ENCODE measurements around the gene GAPDHS. TPM values are rescaled to one million over a fixed set of nuclear protein-coding genes. Genes with fewer than 3 reads are reported as not detected.

The GAPDHS gene
- total and polyA plus RNA-seq, 2 of the 13 experiments (the other 11 are each of a cell fraction or from before 2014, with no cell fraction given), result not detected

DNA sequence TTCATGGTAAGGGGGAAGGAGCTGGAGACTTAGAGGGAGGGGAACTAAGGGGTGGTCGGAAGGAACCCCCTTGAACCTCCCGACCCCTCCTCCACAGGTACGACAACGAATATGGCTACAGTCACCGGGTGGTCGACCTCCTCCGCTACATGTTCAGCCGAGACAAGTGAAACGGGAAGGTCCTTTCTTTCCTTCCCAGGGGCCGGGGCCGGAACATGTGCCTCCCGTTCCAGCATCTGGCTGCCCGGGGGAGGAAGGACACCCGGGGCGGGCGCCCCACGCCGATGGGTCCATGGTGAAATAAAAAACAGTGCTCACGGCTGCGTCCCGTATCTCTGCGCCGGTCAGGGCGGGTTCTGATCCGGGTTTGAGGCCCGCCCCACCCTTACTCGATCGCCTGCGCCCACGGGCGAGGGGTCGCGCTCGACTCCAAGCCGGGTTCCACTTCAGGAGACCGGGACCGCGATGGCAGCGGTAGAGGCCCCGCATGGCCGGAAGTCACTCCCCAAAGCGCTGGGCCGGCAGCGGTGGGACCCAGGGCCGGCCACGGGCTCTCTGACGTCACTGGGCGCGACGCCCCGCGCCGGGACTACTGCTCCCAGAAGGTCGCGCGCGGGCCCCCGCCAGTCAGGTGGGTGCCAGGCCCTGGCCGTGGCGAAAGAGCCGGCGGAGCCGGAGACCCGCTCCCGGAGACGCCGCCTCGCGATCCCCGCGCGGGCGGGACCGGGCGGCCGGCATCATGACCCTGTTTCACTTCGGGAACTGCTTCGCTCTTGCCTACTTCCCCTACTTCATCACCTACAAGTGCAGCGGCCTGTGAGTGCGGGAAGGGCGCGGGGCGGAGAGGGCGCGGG lies 12.0 kb downstream of the GAPDHS start, which contains the start of gene TMEM147 (continued):
- TF ChIP-seq, protein P1, sequence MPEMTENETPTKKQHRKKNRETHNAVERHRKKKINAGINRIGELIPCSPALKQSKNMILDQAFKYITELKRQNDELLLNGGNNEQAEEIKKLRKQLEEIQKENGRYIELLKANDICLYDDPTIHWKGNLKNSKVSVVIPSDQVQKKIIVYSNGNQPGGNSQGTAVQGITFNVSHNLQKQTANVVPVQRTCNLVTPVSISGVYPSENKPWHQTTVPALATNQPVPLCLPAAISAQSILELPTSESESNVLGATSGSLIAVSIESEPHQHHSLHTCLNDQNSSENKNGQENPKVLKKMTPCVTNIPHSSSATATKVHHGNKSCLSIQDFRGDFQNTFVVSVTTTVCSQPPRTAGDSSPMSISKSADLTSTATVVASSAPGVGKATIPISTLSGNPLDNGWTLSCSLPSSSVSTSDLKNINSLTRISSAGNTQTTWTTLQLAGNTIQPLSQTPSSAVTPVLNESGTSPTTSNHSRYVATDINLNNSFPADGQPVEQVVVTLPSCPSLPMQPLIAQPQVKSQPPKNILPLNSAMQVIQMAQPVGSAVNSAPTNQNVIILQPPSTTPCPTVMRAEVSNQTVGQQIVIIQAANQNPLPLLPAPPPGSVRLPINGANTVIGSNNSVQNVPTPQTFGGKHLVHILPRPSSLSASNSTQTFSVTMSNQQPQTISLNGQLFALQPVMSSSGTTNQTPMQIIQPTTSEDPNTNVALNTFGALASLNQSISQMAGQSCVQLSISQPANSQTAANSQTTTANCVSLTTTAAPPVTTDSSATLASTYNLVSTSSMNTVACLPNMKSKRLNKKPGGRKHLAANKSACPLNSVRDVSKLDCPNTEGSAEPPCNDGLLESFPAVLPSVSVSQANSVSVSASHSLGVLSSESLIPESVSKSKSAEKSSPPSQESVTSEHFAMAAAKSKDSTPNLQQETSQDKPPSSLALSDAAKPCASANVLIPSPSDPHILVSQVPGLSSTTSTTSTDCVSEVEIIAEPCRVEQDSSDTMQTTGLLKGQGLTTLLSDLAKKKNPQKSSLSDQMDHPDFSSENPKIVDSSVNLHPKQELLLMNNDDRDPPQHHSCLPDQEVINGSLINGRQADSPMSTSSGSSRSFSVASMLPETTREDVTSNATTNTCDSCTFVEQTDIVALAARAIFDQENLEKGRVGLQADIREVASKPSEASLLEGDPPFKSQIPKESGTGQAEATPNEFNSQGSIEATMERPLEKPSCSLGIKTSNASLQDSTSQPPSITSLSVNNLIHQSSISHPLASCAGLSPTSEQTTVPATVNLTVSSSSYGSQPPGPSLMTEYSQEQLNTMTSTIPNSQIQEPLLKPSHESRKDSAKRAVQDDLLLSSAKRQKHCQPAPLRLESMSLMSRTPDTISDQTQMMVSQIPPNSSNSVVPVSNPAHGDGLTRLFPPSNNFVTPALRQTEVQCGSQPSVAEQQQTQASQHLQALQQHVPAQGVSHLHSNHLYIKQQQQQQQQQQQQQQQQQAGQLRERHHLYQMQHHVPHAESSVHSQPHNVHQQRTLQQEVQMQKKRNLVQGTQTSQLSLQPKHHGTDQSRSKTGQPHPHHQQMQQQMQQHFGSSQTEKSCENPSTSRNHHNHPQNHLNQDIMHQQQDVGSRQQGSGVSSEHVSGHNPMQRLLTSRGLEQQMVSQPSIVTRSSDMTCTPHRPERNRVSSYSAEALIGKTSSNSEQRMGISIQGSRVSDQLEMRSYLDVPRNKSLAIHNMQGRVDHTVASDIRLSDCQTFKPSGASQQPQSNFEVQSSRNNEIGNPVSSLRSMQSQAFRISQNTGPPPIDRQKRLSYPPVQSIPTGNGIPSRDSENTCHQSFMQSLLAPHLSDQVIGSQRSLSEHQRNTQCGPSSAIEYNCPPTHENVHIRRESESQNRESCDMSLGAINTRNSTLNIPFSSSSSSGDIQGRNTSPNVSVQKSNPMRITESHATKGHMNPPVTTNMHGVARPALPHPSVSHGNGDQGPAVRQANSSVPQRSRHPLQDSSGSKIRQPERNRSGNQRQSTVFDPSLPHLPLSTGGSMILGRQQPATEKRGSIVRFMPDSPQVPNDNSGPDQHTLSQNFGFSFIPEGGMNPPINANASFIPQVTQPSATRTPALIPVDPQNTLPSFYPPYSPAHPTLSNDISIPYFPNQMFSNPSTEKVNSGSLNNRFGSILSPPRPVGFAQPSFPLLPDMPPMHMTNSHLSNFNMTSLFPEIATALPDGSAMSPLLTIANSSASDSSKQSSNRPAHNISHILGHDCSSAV (CRISPR knock-in tag; IDR thresholded peaks at IDR 0.05; ENCODE audit: borderline replicate concordance), result no peak
- TF ChIP-seq, protein P2, sequence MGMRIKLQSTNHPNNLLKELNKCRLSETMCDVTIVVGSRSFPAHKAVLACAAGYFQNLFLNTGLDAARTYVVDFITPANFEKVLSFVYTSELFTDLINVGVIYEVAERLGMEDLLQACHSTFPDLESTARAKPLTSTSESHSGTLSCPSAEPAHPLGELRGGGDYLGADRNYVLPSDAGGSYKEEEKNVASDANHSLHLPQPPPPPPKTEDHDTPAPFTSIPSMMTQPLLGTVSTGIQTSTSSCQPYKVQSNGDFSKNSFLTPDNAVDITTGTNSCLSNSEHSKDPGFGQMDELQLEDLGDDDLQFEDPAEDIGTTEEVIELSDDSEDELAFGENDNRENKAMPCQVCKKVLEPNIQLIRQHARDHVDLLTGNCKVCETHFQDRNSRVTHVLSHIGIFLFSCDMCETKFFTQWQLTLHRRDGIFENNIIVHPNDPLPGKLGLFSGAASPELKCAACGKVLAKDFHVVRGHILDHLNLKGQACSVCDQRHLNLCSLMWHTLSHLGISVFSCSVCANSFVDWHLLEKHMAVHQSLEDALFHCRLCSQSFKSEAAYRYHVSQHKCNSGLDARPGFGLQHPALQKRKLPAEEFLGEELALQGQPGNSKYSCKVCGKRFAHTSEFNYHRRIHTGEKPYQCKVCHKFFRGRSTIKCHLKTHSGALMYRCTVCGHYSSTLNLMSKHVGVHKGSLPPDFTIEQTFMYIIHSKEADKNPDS (CRISPR knock-in tag; IDR thresholded peaks at IDR 0.05), result no peak
- peak; percentile 61 for TF ChIP-seq NFYB (CRISPR knock-in tag; IDR thresholded peaks at IDR 0.05)
- peak; percentile 55; the same call in 1 of the 2 replicates for TF ChIP-seq CBFB (CRISPR knock-in tag; IDR thresholded peaks at IDR 0.05)
- TF ChIP-seq, protein P3, sequence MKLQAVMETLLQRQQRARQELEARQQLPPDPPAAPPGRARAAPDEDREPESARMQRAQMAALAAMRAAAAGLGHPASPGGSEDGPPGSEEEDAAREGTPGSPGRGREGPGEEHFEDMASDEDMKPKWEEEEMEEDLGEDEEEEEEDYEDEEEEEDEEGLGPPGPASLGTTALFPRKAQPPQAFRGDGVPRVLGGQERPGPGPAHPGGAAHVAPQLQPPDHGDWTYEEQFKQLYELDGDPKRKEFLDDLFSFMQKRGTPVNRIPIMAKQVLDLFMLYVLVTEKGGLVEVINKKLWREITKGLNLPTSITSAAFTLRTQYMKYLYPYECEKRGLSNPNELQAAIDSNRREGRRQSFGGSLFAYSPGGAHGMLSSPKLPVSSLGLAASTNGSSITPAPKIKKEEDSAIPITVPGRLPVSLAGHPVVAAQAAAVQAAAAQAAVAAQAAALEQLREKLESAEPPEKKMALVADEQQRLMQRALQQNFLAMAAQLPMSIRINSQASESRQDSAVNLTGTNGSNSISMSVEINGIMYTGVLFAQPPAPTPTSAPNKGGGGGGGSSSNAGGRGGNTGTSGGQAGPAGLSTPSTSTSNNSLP (IDR thresholded peaks at IDR 0.05; ENCODE audit: low read depth, low read length), result no peak
- TF ChIP-seq, protein P4, sequence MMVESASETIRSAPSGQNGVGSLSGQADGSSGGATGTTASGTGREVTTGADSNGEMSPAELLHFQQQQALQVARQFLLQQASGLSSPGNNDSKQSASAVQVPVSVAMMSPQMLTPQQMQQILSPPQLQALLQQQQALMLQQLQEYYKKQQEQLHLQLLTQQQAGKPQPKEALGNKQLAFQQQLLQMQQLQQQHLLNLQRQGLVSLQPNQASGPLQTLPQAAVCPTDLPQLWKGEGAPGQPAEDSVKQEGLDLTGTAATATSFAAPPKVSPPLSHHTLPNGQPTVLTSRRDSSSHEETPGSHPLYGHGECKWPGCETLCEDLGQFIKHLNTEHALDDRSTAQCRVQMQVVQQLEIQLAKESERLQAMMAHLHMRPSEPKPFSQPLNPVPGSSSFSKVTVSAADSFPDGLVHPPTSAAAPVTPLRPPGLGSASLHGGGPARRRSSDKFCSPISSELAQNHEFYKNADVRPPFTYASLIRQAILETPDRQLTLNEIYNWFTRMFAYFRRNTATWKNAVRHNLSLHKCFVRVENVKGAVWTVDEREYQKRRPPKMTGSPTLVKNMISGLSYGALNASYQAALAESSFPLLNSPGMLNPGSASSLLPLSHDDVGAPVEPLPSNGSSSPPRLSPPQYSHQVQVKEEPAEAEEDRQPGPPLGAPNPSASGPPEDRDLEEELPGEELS (CRISPR knock-in tag; IDR thresholded peaks at IDR 0.05), result no peak
- no peak; the same call in 1 of the 2 replicates for TF ChIP-seq NRL (CRISPR knock-in tag; IDR thresholded peaks at IDR 0.05; ENCODE audit: borderline replicate concordance)
- 0 out of 2 replicates have a peak, but pooled peaks have one; percentile 49 for TF ChIP-seq ZFP37 (CRISPR knock-in tag; IDR thresholded peaks at IDR 0.05; ENCODE audit: borderline replicate concordance)
- no peak for TF ChIP-seq ZNF292 (CRISPR knock-in tag; IDR thresholded peaks at IDR 0.05; ENCODE audit: borderline replicate concordance, low read depth)
- TF ChIP-seq NFE2L1 (CRISPR knock-in tag; IDR thresholded peaks at IDR 0.05; ENCODE audit: borderline replicate concordance), result no peak
